Stomach (tissue), 4 donors: ENCODE measurements around the gene NTNG1.

Experiments
- POLR2A ChIP-seq, 4 donors: fragments of 450-650 bp; IDR thresholded peaks; one replicate each; pipeline ENCODE4 v1.6.1; 2016; ENCODE audit warnings: antibody characterized with exemption in 4 of 4, control low read depth in 2 of 4, mild to moderate bottlenecking in 1 of 4, moderate library complexity in 1 of 4
- TF ChIP-seq, protein P1 (sequence below), 7 experiments: fragments of 450-650 bp in 4 of 7; fragments of 200-600 bp in 3 of 7; sonication (generic) in 3 of 7; IDR thresholded peaks; one replicate each; pipeline ENCODE4 v1.5.1; 2016 to 2019; ENCODE audit warnings: antibody characterized with exemption in 7 of 7, control low read depth in 2 of 7, mild to moderate bottlenecking in 1 of 7

DNA sequence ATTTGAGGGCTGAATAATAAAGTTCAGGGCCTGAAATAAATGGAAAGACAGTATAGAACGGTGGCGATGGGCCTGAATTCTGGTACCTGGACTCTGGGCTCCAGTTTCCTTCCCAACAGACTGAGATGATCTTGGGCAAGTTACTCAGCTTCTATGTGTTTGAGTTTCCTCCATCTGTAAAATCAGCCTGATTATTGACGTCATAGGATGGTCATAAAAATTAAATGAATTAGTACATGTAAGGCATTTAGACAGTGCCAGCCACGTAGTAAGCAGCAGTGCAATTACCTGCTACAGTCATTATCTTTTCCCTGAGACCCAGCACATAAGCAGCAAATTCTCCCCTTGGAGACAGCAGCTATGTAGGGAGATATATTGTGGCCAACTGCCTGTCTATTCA lies 260.9 kb downstream of the NTNG1 start:
- TF ChIP-seq POLR2A (IDR thresholded peaks at IDR 0.05), result no peak
- TF ChIP-seq, protein P1, sequence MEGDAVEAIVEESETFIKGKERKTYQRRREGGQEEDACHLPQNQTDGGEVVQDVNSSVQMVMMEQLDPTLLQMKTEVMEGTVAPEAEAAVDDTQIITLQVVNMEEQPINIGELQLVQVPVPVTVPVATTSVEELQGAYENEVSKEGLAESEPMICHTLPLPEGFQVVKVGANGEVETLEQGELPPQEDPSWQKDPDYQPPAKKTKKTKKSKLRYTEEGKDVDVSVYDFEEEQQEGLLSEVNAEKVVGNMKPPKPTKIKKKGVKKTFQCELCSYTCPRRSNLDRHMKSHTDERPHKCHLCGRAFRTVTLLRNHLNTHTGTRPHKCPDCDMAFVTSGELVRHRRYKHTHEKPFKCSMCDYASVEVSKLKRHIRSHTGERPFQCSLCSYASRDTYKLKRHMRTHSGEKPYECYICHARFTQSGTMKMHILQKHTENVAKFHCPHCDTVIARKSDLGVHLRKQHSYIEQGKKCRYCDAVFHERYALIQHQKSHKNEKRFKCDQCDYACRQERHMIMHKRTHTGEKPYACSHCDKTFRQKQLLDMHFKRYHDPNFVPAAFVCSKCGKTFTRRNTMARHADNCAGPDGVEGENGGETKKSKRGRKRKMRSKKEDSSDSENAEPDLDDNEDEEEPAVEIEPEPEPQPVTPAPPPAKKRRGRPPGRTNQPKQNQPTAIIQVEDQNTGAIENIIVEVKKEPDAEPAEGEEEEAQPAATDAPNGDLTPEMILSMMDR (IDR thresholded peaks at IDR 0.05), result no peak
